ENCODE results near the gene GNAI1. TPM values are rescaled to one million over a fixed set of nuclear protein-coding genes. Genes with fewer than 3 reads are reported as not detected.

Gene GNAI1
- 10 to 100 TPM in 2 of 3 donors, 1 to 10 TPM in 1; 6.1 to 70.5 (median 35.8) TPM for polyA plus RNA-seq

GRCh38 chr7:80134536-80135308 is at the start of gene GNAI1:
TSS of gene GNAI1 (plus strand) at chr7:80134831. CDS start at chr7:80135161, 330 bp downstream.
- H3K27ac ChIP-seq (ENCODE audit: low read depth, low read length), result peak within 1 kb of the TSS; percentile 21
- WGBS, 3 donors, result 0 to 1% (median 1%) methylated on average over 80 to 92 of the region's 92 CpGs

- 63 to 85% (median 84%) methylated on average over 11 of the region's 11 CpGs for WGBS, 3 donors
Measured at GRCh38 chr7:80087051-80087770, 47.4 kb upstream of the GNAI1 start.

GRCh38 chr7:80087771-80088170 is 46.9 kb upstream of the GNAI1 start:
- 53 to 65% (median 59%) methylated on average over 1 of the region's 1 CpG for WGBS, 3 donors
- no peak overlapping the region for H3K27ac ChIP-seq (ENCODE audit: low read depth, low read length)

More at GRCh38 chr7:80087051-80087770, 47.4 kb upstream of the GNAI1 start:
- H3K27ac ChIP-seq (ENCODE audit: low read depth, low read length), result no peak overlapping the region

GRCh38 chr7:80088705-80089104 is 45.9 kb upstream of the GNAI1 start:
- H3K27ac ChIP-seq (ENCODE audit: low read depth, low read length), result no peak overlapping the region
- WGBS, 3 donors, result 39 to 50% (median 43%) methylated on average over 2 of the region's 2 CpGs

- H3K27ac ChIP-seq (ENCODE audit: low read depth, low read length), result no peak overlapping the region
- 58 to 81% (median 62%) methylated on average over 1 of the region's 1 CpG for WGBS, 3 donors
Measured at GRCh38 chr7:80089366-80089765, 45.3 kb upstream of the GNAI1 start.

GRCh38 chr7:80093349-80093748 is 41.3 kb upstream of the GNAI1 start:
- WGBS, 3 donors, result 76 to 92% (median 85%) methylated on average over 2 of the region's 2 CpGs
- no peak overlapping the region for H3K27ac ChIP-seq (ENCODE audit: low read depth, low read length)

- WGBS, 3 donors, result 4 to 7% (median 7%) methylated on average over 1 of the region's 1 CpG
Measured at GRCh38 chr7:80095545-80095944, 39.1 kb upstream of the GNAI1 start.

GRCh38 chr7:80097756-80098155 is 36.9 kb upstream of the GNAI1 start:
- H3K27ac ChIP-seq (ENCODE audit: low read depth, low read length), result no peak overlapping the region
- WGBS, 3 donors, result 98 to 99% (median 98%) methylated on average over 2 of the region's 2 CpGs

More at GRCh38 chr7:80095545-80095944, 39.1 kb upstream of the GNAI1 start:
- no peak overlapping the region for H3K27ac ChIP-seq (ENCODE audit: low read depth, low read length)

- no peak overlapping the region for H3K27ac ChIP-seq (ENCODE audit: low read depth, low read length)
- WGBS, 3 donors, result 93 to 96% (median 95%) methylated on average over 6 of the region's 6 CpGs
Measured at GRCh38 chr7:80098795-80099194, 35.8 kb upstream of the GNAI1 start.

GRCh38 chr7:80100254-80100653 is 34.4 kb upstream of the GNAI1 start:
- no peak overlapping the region for H3K27ac ChIP-seq (ENCODE audit: low read depth, low read length)
- WGBS, 3 donors, result 94 to 96% (median 96%) methylated on average over 4 of the region's 4 CpGs

- H3K27ac ChIP-seq (ENCODE audit: low read depth, low read length), result no peak overlapping the region
- 48 to 83% (median 52%) methylated on average over 3 of the region's 3 CpGs for WGBS, 3 donors
Measured at GRCh38 chr7:80105701-80106408, 28.8 kb upstream of the GNAI1 start.

- H3K27ac ChIP-seq (ENCODE audit: low read depth, low read length), result no peak overlapping the region
- 45 to 79% (median 58%) methylated on average over 2 of the region's 2 CpGs for WGBS, 3 donors
Measured at GRCh38 chr7:80106498-80107113, 28.0 kb upstream of the GNAI1 start.

- H3K27ac ChIP-seq (ENCODE audit: low read depth, low read length), result no peak overlapping the region
- WGBS, 3 donors, result 31 to 42% (median 35%) methylated on average over 1 of the region's 1 CpG
Measured at GRCh38 chr7:80107278-80107677, 27.4 kb upstream of the GNAI1 start.

- H3K27ac ChIP-seq (ENCODE audit: low read depth, low read length), result no peak overlapping the region
- WGBS, 3 donors, result 81 to 96% (median 94%) methylated on average over 5 of the region's 5 CpGs
Measured at GRCh38 chr7:80110376-80110775, 24.3 kb upstream of the GNAI1 start.

- WGBS, 3 donors, result 81 to 88% (median 84%) methylated on average over 4 of the region's 4 CpGs
- no peak overlapping the region for H3K27ac ChIP-seq (ENCODE audit: low read depth, low read length)
Measured at GRCh38 chr7:80114159-80114558, 20.5 kb upstream of the GNAI1 start.

- 61 to 65% (median 63%) methylated on average over 4 of the region's 4 CpGs for WGBS, 3 donors
Measured at GRCh38 chr7:80124526-80125264, 9.9 kb upstream of the GNAI1 start.

GRCh38 chr7:80127412-80128160 is 7.0 kb upstream of the GNAI1 start:
- no peak overlapping the region for H3K27ac ChIP-seq (ENCODE audit: low read depth, low read length)
- 83 to 91% (median 84%) methylated on average over 1 of the region's 1 CpG for WGBS, 3 donors

More at GRCh38 chr7:80124526-80125264, 9.9 kb upstream of the GNAI1 start:
- no peak overlapping the region for H3K27ac ChIP-seq (ENCODE audit: low read depth, low read length)

Data from adipose tissue (tissue), 3 donors.